NCI-H748 (cell line): Measurements from ENCODE around the gene MAPK12.

Source experiments
- DNase-seq: peaks from one replicate; lab custom pipeline; 2025; ENCODE audit not compliant: unreplicated experiment; lab: John Stamatoyannopoulos, UW

Gene MAPK12

GRCh38 chr22:50299785-50300619 lies 38.5 kb upstream of the MAPK12 start:
- peak; percentile 52 for DNase-seq

GRCh38 chr22:50298937-50299784 lies 37.7 kb upstream of the MAPK12 start:
- DNase-seq: peak; percentile 48

GRCh38 chr22:50298266-50298637 lies 36.8 kb upstream of the MAPK12 start:
- DNase-seq: no peak

GRCh38 chr22:50297510-50298265 lies 36.2 kb upstream of the MAPK12 start:
- no peak for DNase-seq

GRCh38 chr22:50296658-50297490 lies 35.4 kb upstream of the MAPK12 start:
- no peak for DNase-seq

GRCh38 chr22:50294319-50294656 lies 32.8 kb upstream of the MAPK12 start:
- DNase-seq: no peak

- no peak for DNase-seq
Measured at GRCh38 chr22:50293441-50294318, 32.2 kb upstream of the MAPK12 start.

- no peak for DNase-seq
Measured at GRCh38 chr22:50292643-50293440, 31.4 kb upstream of the MAPK12 start.

GRCh38 chr22:50289942-50290630 lies 28.6 kb upstream of the MAPK12 start:
- no peak for DNase-seq

- DNase-seq: no peak
Measured at GRCh38 chr22:50289151-50289941, 27.9 kb upstream of the MAPK12 start.

- DNase-seq: no peak
Measured at GRCh38 chr22:50287731-50288130, 26.2 kb upstream of the MAPK12 start.

GRCh38 chr22:50286701-50287318 lies 25.3 kb upstream of the MAPK12 start:
- DNase-seq: no peak

GRCh38 chr22:50286275-50286674 lies 24.8 kb upstream of the MAPK12 start:
- DNase-seq: no peak

- DNase-seq: no peak
Measured at GRCh38 chr22:50285568-50286229, 24.2 kb upstream of the MAPK12 start.

- no peak for DNase-seq
Measured at GRCh38 chr22:50284479-50284878, 23.0 kb upstream of the MAPK12 start.

- DNase-seq: no peak
Measured at GRCh38 chr22:50283821-50284220, 22.3 kb upstream of the MAPK12 start.
